Fibroblast of lung (primary cell): ENCODE data around the gene PRKCH. TPM values are rescaled to one million over a fixed set of nuclear protein-coding genes. Genes with fewer than 3 reads are reported as not detected.
"Not testable (repeated sequence)": the region's sequence is repeated elsewhere in the genome, so short reads cannot be mapped to it uniquely, and the experiment has no call there.

ENCODE experiments used
- DNase-seq, 2 donors: peaks; one replicate each; pipeline versions ENCODE4 v3.0.0 to v3.0.0-alpha.2; 2010; ENCODE audit warnings: low read depth in 2 of 2
- H2AFZ ChIP-seq: 2 replicates; pipeline ENCODE4 v1.5.1; 2012; ENCODE audit warnings: low read length, control low read depth, inconsistent platforms
- H3K27ac ChIP-seq: 2 replicates; pipeline ENCODE4 v1.5.1; 2011; ENCODE audit warnings: low read length, control low read depth; ENCODE audit not compliant: insufficient read depth
- H3K27me3 ChIP-seq: 2 replicates; pipeline ENCODE4 v1.5.1; 2011; ENCODE audit warnings: mild to moderate bottlenecking, low read length; ENCODE audit not compliant: control insufficient read depth, insufficient read depth
- H3K36me3 ChIP-seq: 2 replicates; pipeline ENCODE4 v1.5.1; 2011; ENCODE audit warnings: low read length; ENCODE audit not compliant: control insufficient read depth, insufficient read depth
- H3K4me1 ChIP-seq: 2 replicates; pipeline ENCODE4 v1.5.1; 2011; ENCODE audit warnings: low read length; ENCODE audit not compliant: control insufficient read depth, insufficient read depth; ENCODE audit errors: extremely low read depth
- H3K4me2 ChIP-seq: 2 replicates; pipeline ENCODE4 v1.5.1; 2011; ENCODE audit warnings: low read length, control low read depth; ENCODE audit not compliant: insufficient read depth; ENCODE audit errors: extremely low read depth
- H3K4me3 ChIP-seq, 4 experiments: fragments of 200-600 bp in 1 of 4; sonication (generic) in 1 of 4; replicated peaks in 1 of 4; 2 replicates each; pipeline ENCODE4 v1.5.1; 2011 to 2016; ENCODE audit warnings: low read length in 4 of 4, low read depth in 3 of 4, mild to moderate bottlenecking in 3 of 4, control low read depth in 2 of 4, inconsistent platforms in 1 of 4, mixed read lengths in 1 of 4; ENCODE audit not compliant: insufficient read depth in 1 of 4; ENCODE audit errors: control extremely low read depth in 1 of 4
- H3K79me2 ChIP-seq: 2 replicates; pipeline ENCODE4 v1.5.1; 2012; ENCODE audit warnings: mild to moderate bottlenecking, low read length, inconsistent platforms; ENCODE audit not compliant: control insufficient read depth, insufficient read depth
- H3K9ac ChIP-seq: 2 replicates; pipeline ENCODE4 v1.5.1; 2011; ENCODE audit warnings: mild to moderate bottlenecking, low read length, control low read depth; ENCODE audit not compliant: insufficient read depth
- H3K9me3 ChIP-seq: 2 replicates; pipeline ENCODE4 v1.5.1; 2012; ENCODE audit warnings: low read depth, low read length; ENCODE audit not compliant: control insufficient read depth, insufficient read depth
- H4K20me1 ChIP-seq: 2 replicates; pipeline ENCODE4 v1.5.1; 2011; ENCODE audit warnings: low read length; ENCODE audit not compliant: control insufficient read depth, insufficient read depth; ENCODE audit errors: extremely low read depth
- EZH2 ChIP-seq: IDR thresholded peaks from 2 replicates; pipeline ENCODE4 v1.5.1; 2012; ENCODE audit warnings: low read length, control low read depth, mild to moderate bottlenecking; ENCODE audit errors: missing control alignments
- polyA plus RNA-seq, 2 donors: library from polyadenylated mRNA; depleted of rRNA in 1 of 2; stranded (reverse) in 1 of 2; unstranded in 1 of 2; fragments of >200 nt; gene quantifications; 2 replicates each; pipeline ENCODE4 v1.2.1, GENCODE V29; 2011 to 2012; ENCODE audit warnings: missing spikeins in 1 of 2
- total RNA-seq: library from RNA; depleted of rRNA; stranded (reverse); fragments of >200 nt; gene quantifications from 2 replicates; pipeline ENCODE4 v1.2.1, GENCODE V29; 2014
- TF ChIP-seq, protein P1 (sequence below), 2 donors: IDR thresholded peaks in 1 of 2; conservative IDR thresholded peaks in 1 of 2; 1 replicate in 1 of 2; 2 replicates in 1 of 2; pipeline ENCODE4 v1.5.1; 2011 to 2012; ENCODE audit warnings: low read length in 2 of 2, control low read depth in 1 of 2, inconsistent platforms in 1 of 2, low read depth in 1 of 2, mild to moderate bottlenecking in 1 of 2

PRKCH gene
- total and polyA plus RNA-seq, 2 donors (not counting 1 experiment from before 2014, with no cell fraction given), result 2.9 to 5.4 TPM

DNA sequence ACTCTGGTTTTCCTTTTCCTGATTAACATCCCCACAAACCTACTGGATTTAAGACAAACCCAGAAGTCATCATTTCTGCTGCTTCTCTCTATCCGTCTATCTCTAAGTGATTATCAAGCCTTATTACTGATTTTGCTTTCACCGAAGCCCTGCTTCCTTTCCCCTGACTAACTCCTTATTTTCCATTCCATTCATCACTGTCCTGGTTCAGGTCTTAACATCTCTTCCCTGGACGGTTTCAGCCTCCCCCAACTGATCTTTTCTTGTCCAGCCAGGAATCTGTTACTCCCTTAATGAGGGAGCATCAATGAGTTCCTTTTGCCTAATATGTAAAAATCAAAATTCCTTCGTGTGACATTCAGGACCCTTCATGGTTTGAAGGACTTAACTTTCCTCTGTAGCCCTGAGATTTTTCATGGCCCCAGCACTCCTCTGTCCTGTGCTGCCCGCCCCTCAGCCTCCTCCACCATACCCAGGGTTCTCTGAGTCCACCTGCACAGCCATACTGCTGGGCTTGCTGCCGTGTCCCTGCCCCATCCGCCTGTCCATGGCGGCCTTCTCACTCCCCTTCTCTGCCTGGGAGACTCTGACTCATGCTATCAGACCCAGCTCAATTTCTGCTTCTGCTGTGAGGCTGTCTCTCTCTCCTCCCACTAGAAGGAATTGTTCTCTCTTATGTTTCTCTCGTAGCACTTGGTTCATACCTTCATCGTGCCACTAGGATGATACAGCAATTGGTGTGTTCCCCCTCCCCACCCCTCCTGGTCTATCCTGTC, 206.1 kb downstream of the PRKCH start:
- Histone ChIP-seq H3K36me3 (no peaks in the 10 kb centered on the region), H3K27ac (peak overlapping the region; percentile 10), H3K4me2 (no peak overlapping the region), H3K27me3 (no peaks in the 10 kb centered on the region), H4K20me1 (no peaks in the 10 kb centered on the region), H3K9ac (no peak overlapping the region), H3K9me3 (no peaks in the 10 kb centered on the region), H3K4me3 (no peak overlapping the region), H3K4me1 (peaks cover 16% of the 10 kb centered on the region), H2AFZ (no peak overlapping the region), H3K79me2 (no peaks in the 10 kb centered on the region)
- no peak for TF ChIP-seq EZH2
- TF ChIP-seq, protein P1, sequence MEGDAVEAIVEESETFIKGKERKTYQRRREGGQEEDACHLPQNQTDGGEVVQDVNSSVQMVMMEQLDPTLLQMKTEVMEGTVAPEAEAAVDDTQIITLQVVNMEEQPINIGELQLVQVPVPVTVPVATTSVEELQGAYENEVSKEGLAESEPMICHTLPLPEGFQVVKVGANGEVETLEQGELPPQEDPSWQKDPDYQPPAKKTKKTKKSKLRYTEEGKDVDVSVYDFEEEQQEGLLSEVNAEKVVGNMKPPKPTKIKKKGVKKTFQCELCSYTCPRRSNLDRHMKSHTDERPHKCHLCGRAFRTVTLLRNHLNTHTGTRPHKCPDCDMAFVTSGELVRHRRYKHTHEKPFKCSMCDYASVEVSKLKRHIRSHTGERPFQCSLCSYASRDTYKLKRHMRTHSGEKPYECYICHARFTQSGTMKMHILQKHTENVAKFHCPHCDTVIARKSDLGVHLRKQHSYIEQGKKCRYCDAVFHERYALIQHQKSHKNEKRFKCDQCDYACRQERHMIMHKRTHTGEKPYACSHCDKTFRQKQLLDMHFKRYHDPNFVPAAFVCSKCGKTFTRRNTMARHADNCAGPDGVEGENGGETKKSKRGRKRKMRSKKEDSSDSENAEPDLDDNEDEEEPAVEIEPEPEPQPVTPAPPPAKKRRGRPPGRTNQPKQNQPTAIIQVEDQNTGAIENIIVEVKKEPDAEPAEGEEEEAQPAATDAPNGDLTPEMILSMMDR (conservative IDR thresholded peaks at IDR 0.05 in 1 of 2, IDR thresholded peaks at IDR 0.05 in 1 of 2; ENCODE audit: low read depth in 1 of 2, low read length in 2 of 2), result peak in 1 of 2 donors; percentile 6
- peak; percentile 78 to 93 for DNase-seq

DNA sequence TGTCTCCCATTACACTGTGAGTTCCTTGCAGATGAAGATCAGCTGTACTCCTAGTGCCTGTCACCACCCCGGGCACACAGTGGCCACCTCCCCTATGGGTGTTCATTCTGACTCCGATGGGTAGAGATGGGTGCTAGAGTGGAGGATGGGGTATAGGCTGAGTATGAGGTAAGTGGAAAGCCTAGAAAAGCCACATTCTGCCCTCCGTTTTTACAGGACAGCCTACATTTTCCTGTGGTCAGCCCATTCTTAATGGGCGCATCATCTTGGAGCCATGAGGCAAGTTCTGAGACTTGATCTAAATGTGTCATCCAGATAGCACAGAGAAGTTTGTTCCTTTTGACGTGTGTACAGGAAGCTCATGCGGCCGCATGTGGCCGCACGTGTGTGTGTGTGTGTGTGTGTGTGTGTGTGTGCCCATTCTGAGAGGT, 207.2 kb downstream of the PRKCH start:
- no peaks in the 10 kb centered on the region for H4K20me1 ChIP-seq
- no peaks in the 10 kb centered on the region for H3K36me3 ChIP-seq
- H3K4me2 ChIP-seq, result no peak overlapping the region
- peak; percentile 82 to 97 for DNase-seq
- H2AFZ ChIP-seq, result no peak overlapping the region
- TF ChIP-seq EZH2, result no peak
- TF ChIP-seq, protein P1 (conservative IDR thresholded peaks at IDR 0.05 in 1 of 2, IDR thresholded peaks at IDR 0.05 in 1 of 2; ENCODE audit: low read depth in 1 of 2, low read length in 2 of 2), result no peak
- no peak overlapping the region for H3K4me3 ChIP-seq
- no peaks in the 10 kb centered on the region for H3K79me2 ChIP-seq
- no peaks in the 10 kb centered on the region for H3K9me3 ChIP-seq
- H3K9ac ChIP-seq, result no peak overlapping the region
- no peaks in the 10 kb centered on the region for H3K27me3 ChIP-seq
- peak overlapping the region; percentile 51 for H3K27ac ChIP-seq
- H3K4me1 ChIP-seq, result peaks cover 16% of the 10 kb centered on the region

- H3K27ac ChIP-seq, DNase-seq, H3K9me3 ChIP-seq, H3K36me3 ChIP-seq, H3K9ac ChIP-seq, H4K20me1 ChIP-seq, H3K79me2 ChIP-seq, H2AFZ ChIP-seq, H3K4me3 ChIP-seq, H3K4me2 ChIP-seq, H3K27me3 ChIP-seq: not testable (repeated sequence)
- H3K4me1 ChIP-seq, result peaks cover 16% of the 10 kb centered on the region
These were observed 208.0 kb downstream of the PRKCH start for GRCh38 chr14:61529360-61529759.
